ENCODE data around the gene ALG12.

DNA sequence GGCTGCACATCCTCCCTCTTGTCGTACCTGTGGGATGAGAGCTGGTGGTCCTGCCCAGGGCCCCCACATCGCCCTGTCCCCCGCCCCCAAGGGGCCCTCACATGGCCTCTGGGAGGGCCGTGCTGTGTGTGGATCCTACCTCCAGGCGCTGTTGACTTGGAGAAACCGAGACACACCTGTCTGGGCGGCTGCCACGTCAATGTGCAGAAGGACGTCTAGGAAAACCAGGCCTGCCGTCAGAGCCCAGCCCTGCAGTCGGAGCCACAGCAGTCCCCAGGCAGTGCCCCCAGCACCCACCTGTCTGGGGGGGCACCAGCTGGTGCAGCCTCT, 14.2 kb downstream of the ALG12 start:
- TF ChIP-seq EZH2 (IDR thresholded peaks at IDR 0.05; ENCODE audit: insufficient read depth, poor library complexity, severe bottlenecking), result no peak
- no peak for TF ChIP-seq EZH2phosphoT487 (IDR thresholded peaks at IDR 0.05; ENCODE audit: insufficient read depth, low read depth)

Measured in GM23248 (cell line).